K562 (cell line): ENCODE data around the gene AGAP1.

Experiments
- MTA3 ChIP-seq: fragments of 450-650 bp; formaldehyde crosslinking; IDR thresholded peaks from 2 replicates; pipeline ENCODE4 v1.6.1; 2017; ENCODE audit warnings: mild to moderate bottlenecking, borderline replicate concordance
- MXI1 ChIP-seq: IDR thresholded peaks from 2 replicates; pipeline ENCODE4 v1.6.1; 2011; ENCODE audit warnings: low read depth, mild to moderate bottlenecking, improper control_type of control experiment, low read length
- NCOA4 ChIP-seq: fragments of 450-650 bp; IDR thresholded peaks from 2 replicates; pipeline ENCODE4 v1.6.1; 2018; ENCODE audit warnings: mild to moderate bottlenecking; ENCODE audit not compliant: partially characterized antibody
- POLR2AphosphoS5 ChIP-seq: IDR thresholded peaks from 2 replicates; pipeline ENCODE4 v1.6.1; 2011; ENCODE audit warnings: mild to moderate bottlenecking, low read depth, low read length, moderate library complexity; ENCODE audit not compliant: control insufficient read depth, insufficient read depth
- SIX5 ChIP-seq, 2 experiments: IDR thresholded peaks; 2 replicates each; pipeline ENCODE4 v1.6.1; 2011; ENCODE audit warnings: low read length in 2 of 2, borderline replicate concordance in 1 of 2, low read depth in 1 of 2, mild to moderate bottlenecking in 1 of 2, moderate library complexity in 1 of 2; ENCODE audit not compliant: insufficient read depth in 1 of 2

- no peak for TF ChIP-seq POLR2AphosphoS5
- no peak for TF ChIP-seq MXI1
- TF ChIP-seq NCOA4, result no peak
- TF ChIP-seq MTA3, result no peak
- TF ChIP-seq SIX5 (IDR thresholded peaks at IDR 0.05; ENCODE audit: borderline replicate concordance in 1 of 2, insufficient read depth in 1 of 2, low read depth in 1 of 2, low read length in 2 of 2), result no peak
Measured at GRCh38 chr2:235806986-235807750, 313.3 kb downstream of the AGAP1 start.
